Astrocyte (in vitro differentiated cells and primary cell): Measurements from ENCODE around the gene PER2.

ENCODE experiments used
- EZH2 ChIP-seq: IDR thresholded peaks from 2 replicates; pipeline ENCODE4 v1.6.1; 2012; ENCODE audit warnings: mild to moderate bottlenecking, low read length, inconsistent platforms; ENCODE audit not compliant: insufficient read depth
- TF ChIP-seq, protein P1 (sequence below): IDR thresholded peaks from 2 replicates; pipeline ENCODE4 v1.5.1; 2011; ENCODE audit warnings: low read depth, mild to moderate bottlenecking, inconsistent platforms, low read length, moderate library complexity; ENCODE audit not compliant: insufficient read depth

- TF ChIP-seq EZH2 = no peak
- TF ChIP-seq, protein P1, sequence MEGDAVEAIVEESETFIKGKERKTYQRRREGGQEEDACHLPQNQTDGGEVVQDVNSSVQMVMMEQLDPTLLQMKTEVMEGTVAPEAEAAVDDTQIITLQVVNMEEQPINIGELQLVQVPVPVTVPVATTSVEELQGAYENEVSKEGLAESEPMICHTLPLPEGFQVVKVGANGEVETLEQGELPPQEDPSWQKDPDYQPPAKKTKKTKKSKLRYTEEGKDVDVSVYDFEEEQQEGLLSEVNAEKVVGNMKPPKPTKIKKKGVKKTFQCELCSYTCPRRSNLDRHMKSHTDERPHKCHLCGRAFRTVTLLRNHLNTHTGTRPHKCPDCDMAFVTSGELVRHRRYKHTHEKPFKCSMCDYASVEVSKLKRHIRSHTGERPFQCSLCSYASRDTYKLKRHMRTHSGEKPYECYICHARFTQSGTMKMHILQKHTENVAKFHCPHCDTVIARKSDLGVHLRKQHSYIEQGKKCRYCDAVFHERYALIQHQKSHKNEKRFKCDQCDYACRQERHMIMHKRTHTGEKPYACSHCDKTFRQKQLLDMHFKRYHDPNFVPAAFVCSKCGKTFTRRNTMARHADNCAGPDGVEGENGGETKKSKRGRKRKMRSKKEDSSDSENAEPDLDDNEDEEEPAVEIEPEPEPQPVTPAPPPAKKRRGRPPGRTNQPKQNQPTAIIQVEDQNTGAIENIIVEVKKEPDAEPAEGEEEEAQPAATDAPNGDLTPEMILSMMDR = no peak
Measured at GRCh38 chr2:238334885-238335284, 46.5 kb upstream of the PER2 start.
